Mammary epithelial cell (primary cell): ENCODE data around the gene SLC12A4.
A peak's percentile ranks its signal among the peaks of the same experiment; 100 is the strongest.

Source experiments
- EZH2 ChIP-seq: IDR thresholded peaks from 2 replicates; pipeline ENCODE4 v1.6.1; 2012; ENCODE audit warnings: low read length, inconsistent platforms, borderline replicate concordance
- TF ChIP-seq, protein P1 (sequence below), 2 donors: IDR thresholded peaks in 1 of 2; conservative IDR thresholded peaks in 1 of 2; 2 replicates each; pipeline ENCODE4 v1.5.1; 2011 to 2012; ENCODE audit warnings: inconsistent platforms in 2 of 2, low read length in 2 of 2, mild to moderate bottlenecking in 2 of 2, control low read depth in 1 of 2, low read depth in 1 of 2; ENCODE audit not compliant: insufficient read depth in 1 of 2; ENCODE audit errors: extremely low read depth in 1 of 2

GRCh38 chr16:67993207-67994039 is 25.0 kb upstream of the SLC12A4 start:
- TF ChIP-seq, protein P1, sequence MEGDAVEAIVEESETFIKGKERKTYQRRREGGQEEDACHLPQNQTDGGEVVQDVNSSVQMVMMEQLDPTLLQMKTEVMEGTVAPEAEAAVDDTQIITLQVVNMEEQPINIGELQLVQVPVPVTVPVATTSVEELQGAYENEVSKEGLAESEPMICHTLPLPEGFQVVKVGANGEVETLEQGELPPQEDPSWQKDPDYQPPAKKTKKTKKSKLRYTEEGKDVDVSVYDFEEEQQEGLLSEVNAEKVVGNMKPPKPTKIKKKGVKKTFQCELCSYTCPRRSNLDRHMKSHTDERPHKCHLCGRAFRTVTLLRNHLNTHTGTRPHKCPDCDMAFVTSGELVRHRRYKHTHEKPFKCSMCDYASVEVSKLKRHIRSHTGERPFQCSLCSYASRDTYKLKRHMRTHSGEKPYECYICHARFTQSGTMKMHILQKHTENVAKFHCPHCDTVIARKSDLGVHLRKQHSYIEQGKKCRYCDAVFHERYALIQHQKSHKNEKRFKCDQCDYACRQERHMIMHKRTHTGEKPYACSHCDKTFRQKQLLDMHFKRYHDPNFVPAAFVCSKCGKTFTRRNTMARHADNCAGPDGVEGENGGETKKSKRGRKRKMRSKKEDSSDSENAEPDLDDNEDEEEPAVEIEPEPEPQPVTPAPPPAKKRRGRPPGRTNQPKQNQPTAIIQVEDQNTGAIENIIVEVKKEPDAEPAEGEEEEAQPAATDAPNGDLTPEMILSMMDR (conservative IDR thresholded peaks at IDR 0.05 in 1 of 2, IDR thresholded peaks at IDR 0.05 in 1 of 2; ENCODE audit: extremely low read depth in 1 of 2, insufficient read depth in 1 of 2, low read depth in 1 of 2, low read length in 2 of 2): peak; percentile 66 to 94
- no peak for TF ChIP-seq EZH2
